Adrenal gland (tissue), 12 donors: Measurements from ENCODE around the gene AFTPH. TPM values are rescaled to one million over a fixed set of nuclear protein-coding genes. Genes with fewer than 3 reads are reported as not detected.

Source experiments
- DNase-seq, 7 donors: peaks; one replicate each; pipeline ENCODE4 v3.0.0-alpha.2; 2019 to 2020
- H3K27ac ChIP-seq, 5 donors: fragments of 200-600 bp; sonication (generic) in 4 of 5; 1 replicate in 3 of 5; 2 replicates in 2 of 5; pipeline versions ENCODE4 v1.5.1 to v1.8.0; 2016 to 2020; ENCODE audit warnings: mild to moderate bottlenecking in 1 of 5
- H3K27me3 ChIP-seq: fragments of 200-600 bp; 2 replicates; pipeline ENCODE4 v1.8.0; 2021
- H3K36me3 ChIP-seq, 2 donors: fragments of 200-600 bp; replicated peaks in 1 of 2; 1 replicate in 1 of 2; 2 replicates in 1 of 2; pipeline versions ENCODE4 v1.5.1 to v1.8.0; 2018 to 2022
- H3K4me1 ChIP-seq, 2 donors: fragments of 200-600 bp; replicated peaks in 1 of 2; 1 replicate in 1 of 2; 2 replicates in 1 of 2; pipeline versions ENCODE4 v1.5.1 to v1.8.0; 2018 to 2021
- H3K4me3 ChIP-seq, 4 donors: fragments of 200-600 bp; sonication (generic) in 3 of 4; one replicate each; pipeline ENCODE4 v1.5.1; 2016 to 2018
- H3K9me3 ChIP-seq, 3 donors: fragments of 200-600 bp; sonication (generic) in 1 of 3; replicated peaks in 1 of 3; 1 replicate in 2 of 3; 2 replicates in 1 of 3; pipeline versions ENCODE4 v1.5.1 to v1.8.0; 2016 to 2021
- POLR2A ChIP-seq, 2 donors: fragments of 450-650 bp; IDR thresholded peaks; one replicate each; pipeline ENCODE4 v1.6.1; 2017; ENCODE audit warnings: antibody characterized with exemption in 2 of 2, mild to moderate bottlenecking in 2 of 2, moderate library complexity in 1 of 2
- WGBS, 4 donors: extraction: QIAGEN DNeasy Blood & Tissue Kit in 2 of 4; methylation state at CpG; one replicate each; pipeline versions ENCODE4 v1.1.5 to v1.1.7; 2013 to 2017; 5-methylcytosine and 5-hydroxymethylcytosine counted together
- intact Hi-C, 2 donors: fragments of 100-400 bp; cut with DNase I; formaldehyde crosslinking; loops; one replicate each; pipeline versions ENCODE4 v1.14.1 to v1.15.0; 2022 to 2023
- polyA plus RNA-seq, 3 donors: library from polyadenylated mRNA; stranded (reverse); fragments of 200-250 nt in 2 of 3; fragments of 350-450 nt in 1 of 3; fragmentation: Illumina TruSeq in 1 of 3; extraction: RNeasy Lipid Tissue Mini Kit (QIAGEN cat#74804) in 1 of 3; gene quantifications; one replicate each; pipeline ENCODE4 v1.2.3, GENCODE V29; 2013 to 2014
- total RNA-seq, 9 donors: library from RNA; depleted of rRNA in 4 of 9; stranded (reverse); fragments of >200 nt in 4 of 9; fragments of 120-200 nt in 1 of 9; fragmentation: NEBNext Ultra II Directional in 1 of 9; extraction: Animal tissue kit (Norgen Biotek cat#: 25700) in 1 of 9; gene quantifications; one replicate each; pipeline versions ENCODE4 v1.1.0 to v1.2.4, GENCODE V29; 2013 to 2023
- TF ChIP-seq, protein P1 (sequence below), 6 experiments: fragments of 450-650 bp in 4 of 6; fragments of 200-600 bp in 2 of 6; sonication (generic) in 1 of 6; IDR thresholded peaks; 1 replicate in 5 of 6; 2 replicates in 1 of 6; pipeline versions ENCODE4 v1.5.1 to v1.8.0; 2016 to 2021; ENCODE audit warnings: antibody characterized with exemption in 6 of 6, mild to moderate bottlenecking in 2 of 6, moderate library complexity in 1 of 6
- donor health status: healthy with polysubstance abuse.
- donor health status: Bipolar disorder and iron deficiency.
- donor health status: DM: yes; HTN: yes; CAD: no.
- donor health status: DM: no; HTN: no; CAD: no.
- donor health status: DM: no; HTN: no; CAD: no.
- donor health status: DM: yes; HTN: yes; CAD: no.

AFTPH gene
- total and polyA plus RNA-seq, 12 donors, result 25.7 to 58.5 (median 36.1) TPM

DNA sequence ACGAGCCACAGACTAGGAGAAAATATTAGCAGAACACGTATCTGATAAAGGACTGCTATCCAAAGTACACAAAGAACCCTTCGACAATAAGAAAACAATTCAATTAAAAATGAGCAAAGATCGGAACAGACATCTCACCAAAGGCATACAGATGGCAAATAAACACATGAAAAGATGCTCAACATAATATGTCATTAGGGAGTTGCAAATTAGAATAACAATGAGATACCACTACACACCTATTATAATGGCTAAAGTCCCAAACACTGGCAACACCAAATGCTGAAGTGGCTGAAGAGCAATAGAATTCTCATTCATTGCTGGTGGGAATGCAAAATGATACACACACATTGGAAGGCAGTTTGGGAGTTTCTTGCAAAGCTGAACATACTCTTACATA, 96.5 kb downstream of the AFTPH start:
- intact Hi-C loops, result no loop called here
- no peaks in the 10 kb centered on the region for H3K27me3 ChIP-seq
- TF ChIP-seq POLR2A (IDR thresholded peaks at IDR 0.05), result no peak
- TF ChIP-seq, protein P1, sequence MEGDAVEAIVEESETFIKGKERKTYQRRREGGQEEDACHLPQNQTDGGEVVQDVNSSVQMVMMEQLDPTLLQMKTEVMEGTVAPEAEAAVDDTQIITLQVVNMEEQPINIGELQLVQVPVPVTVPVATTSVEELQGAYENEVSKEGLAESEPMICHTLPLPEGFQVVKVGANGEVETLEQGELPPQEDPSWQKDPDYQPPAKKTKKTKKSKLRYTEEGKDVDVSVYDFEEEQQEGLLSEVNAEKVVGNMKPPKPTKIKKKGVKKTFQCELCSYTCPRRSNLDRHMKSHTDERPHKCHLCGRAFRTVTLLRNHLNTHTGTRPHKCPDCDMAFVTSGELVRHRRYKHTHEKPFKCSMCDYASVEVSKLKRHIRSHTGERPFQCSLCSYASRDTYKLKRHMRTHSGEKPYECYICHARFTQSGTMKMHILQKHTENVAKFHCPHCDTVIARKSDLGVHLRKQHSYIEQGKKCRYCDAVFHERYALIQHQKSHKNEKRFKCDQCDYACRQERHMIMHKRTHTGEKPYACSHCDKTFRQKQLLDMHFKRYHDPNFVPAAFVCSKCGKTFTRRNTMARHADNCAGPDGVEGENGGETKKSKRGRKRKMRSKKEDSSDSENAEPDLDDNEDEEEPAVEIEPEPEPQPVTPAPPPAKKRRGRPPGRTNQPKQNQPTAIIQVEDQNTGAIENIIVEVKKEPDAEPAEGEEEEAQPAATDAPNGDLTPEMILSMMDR (IDR thresholded peaks at IDR 0.05), result no peak

DNA sequence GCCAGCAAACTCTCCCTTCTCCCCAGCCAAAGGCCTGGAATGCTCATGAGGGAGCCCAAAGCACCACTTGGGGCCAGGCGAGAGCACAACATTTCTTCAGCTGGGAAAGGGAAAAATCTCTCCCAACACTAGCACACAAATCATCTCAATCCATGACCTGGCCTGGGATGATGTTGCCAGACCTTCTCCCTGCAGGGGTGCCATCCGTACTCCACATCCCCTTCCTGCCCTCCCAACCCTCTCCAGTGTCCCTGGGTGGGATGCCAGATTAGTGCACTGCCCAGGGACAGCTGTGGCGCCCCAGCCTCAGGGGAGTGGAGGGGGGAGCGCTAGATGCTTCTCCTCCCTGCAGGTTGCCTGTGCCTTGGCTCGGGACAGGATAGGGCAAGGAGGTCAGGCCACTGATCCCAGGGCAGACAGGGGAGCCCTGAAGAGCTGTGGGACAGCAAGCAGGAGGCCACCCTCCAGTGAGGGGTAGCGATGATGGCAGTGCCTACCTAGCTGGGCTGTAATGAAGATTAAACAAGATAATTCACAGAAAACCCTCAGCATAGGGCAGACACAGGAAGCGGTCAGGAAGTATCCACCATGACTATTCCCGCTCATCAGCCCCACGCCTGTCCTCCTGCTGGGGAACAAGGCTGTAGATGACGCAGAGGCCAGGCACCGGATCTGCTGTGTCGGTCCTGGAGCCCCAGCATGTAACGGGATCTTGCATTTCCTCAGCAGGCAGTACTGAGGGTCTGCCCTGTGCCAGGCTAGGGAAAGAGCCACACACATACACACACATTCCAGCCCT, 98.5 kb downstream of the AFTPH start:
- peak in 3 of 7 donors; percentile 22 to 57 (median 27) for DNase-seq
- H3K4me1 ChIP-seq, result peaks cover 8 to 20% of the 10 kb centered on the region in 2 donors
- no peak overlapping the region for H3K27ac ChIP-seq
- WGBS, 4 donors, result 78 to 86% (median 82%) methylated on average over 11 to 13 of the region's 13 CpGs
- TF ChIP-seq, protein P1 (IDR thresholded peaks at IDR 0.05), result peak in 4 of 6 experiments; percentile 24 to 39 (median 30)
- TF ChIP-seq POLR2A (IDR thresholded peaks at IDR 0.05), result no peak
- H3K36me3 ChIP-seq, result no peaks in the 10 kb centered on the region
- intact Hi-C loops, result no loop called here
- H3K27me3 ChIP-seq, result no peaks in the 10 kb centered on the region
- H3K4me3 ChIP-seq, result no peak overlapping the region
- no peaks in the 10 kb centered on the region for H3K9me3 ChIP-seq

More for the DNA sequence above, 96.5 kb downstream of the AFTPH start:
- Histone ChIP-seq H3K4me1 (peaks cover 0 to 9% of the 10 kb centered on the region in 2 donors), H3K9me3 (no peaks in the 10 kb centered on the region), H3K27ac (no peak overlapping the region), H3K4me3 (no peak overlapping the region), H3K36me3 (no peaks in the 10 kb centered on the region)
- DNase-seq, result no peak
- 51 to 60% (median 51%) methylated on average over 4 of the region's 4 CpGs for WGBS, 4 donors

DNA sequence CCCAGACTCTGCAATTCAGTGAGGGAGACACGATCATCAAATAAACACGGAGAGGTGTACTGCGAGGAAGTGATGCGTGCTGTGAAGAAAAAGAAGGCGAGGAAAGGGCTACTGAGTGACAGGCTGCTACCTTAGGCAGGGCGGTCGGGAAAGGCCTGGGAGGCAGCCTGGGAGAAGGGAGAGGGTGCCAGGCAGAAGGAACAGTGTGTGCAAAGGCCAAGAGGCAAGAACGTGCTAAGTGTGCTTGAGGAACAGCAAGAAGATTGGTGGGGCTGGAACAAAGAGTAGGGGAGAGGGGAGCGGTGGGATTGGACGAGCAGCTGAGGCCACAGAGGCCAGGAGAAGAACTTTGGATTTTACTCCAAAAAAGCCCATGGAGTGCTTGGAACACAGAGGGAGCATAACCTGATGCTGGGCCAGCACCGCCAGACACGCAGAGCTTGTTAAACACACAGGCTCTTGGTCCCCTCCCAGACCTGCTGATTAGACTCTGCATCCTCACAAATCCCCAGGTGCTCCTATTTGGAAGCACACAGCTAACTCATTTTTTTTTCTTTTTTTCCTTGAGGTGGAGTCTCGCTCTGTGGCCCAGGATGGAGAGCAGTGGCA, 99.2 kb downstream of the AFTPH start:
- 88 to 94% (median 93%) methylated on average over 13 of the region's 13 CpGs for WGBS, 4 donors
- intact Hi-C loops, result no loop called here
- peak in 2 of 7 donors; percentile 5 to 25 for DNase-seq

DNA sequence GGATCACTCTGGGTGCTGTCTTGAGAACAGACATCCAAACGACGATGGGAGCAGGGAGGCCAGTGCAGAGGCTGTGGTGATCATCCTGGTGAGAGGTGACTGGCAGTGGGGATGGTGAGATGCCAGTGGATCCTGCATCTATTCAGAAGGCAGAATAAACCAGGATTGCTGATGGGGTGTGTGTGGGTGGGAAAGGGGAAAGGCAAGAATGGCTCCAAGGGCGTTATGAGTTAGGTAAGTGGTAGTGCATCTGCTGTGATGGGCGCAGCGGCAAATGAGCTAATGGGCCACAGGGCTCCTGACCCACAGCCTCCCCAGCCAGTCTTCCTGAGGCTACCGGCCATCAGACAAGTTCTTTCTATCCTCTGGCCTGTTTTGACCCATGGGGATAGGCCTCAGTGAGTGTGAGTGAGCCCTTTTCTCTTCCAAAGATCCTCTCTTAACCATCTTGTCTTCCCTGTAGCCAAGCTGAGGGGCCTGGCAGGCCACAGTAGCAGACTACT, 100.0 kb downstream of the AFTPH start:
- intact Hi-C loops, result no loop called here
- WGBS, 4 donors, result 87 to 94% (median 94%) methylated on average over 6 of the region's 6 CpGs
- Histone ChIP-seq H3K4me1 (peaks cover 17 to 33% of the 10 kb centered on the region in 2 donors), H3K27me3 (no peaks in the 10 kb centered on the region), H3K9me3 (no peaks in the 10 kb centered on the region), H3K36me3 (no peaks in the 10 kb centered on the region), H3K4me3 (no peak overlapping the region), H3K27ac (no peak overlapping the region)
- TF ChIP-seq, protein P1 (IDR thresholded peaks at IDR 0.05), result no peak
- TF ChIP-seq POLR2A (IDR thresholded peaks at IDR 0.05), result no peak
- peak in 2 of 7 donors; percentile 2 to 39 for DNase-seq

More for the DNA sequence above, 99.2 kb downstream of the AFTPH start:
- TF ChIP-seq, protein P1 (IDR thresholded peaks at IDR 0.05), result no peak
- no peaks in the 10 kb centered on the region for H3K36me3 ChIP-seq
- H3K4me3 ChIP-seq, result no peak overlapping the region
- H3K27me3 ChIP-seq, result no peaks in the 10 kb centered on the region
- no peak overlapping the region for H3K27ac ChIP-seq
- H3K9me3 ChIP-seq, result no peaks in the 10 kb centered on the region
- peaks cover 11 to 27% of the 10 kb centered on the region in 2 donors for H3K4me1 ChIP-seq
